ENCODE measurements around the gene KIF4A.
A peak's percentile ranks its signal among the peaks of the same experiment; 100 is the strongest.

Gene KIF4A

GRCh38 chrX:70444946-70445656, 155.2 kb downstream of the KIF4A start:
- no peak for DNase-seq

GRCh38 chrX:70445951-70446350, 156.0 kb downstream of the KIF4A start:
- no peak for DNase-seq

DNA sequence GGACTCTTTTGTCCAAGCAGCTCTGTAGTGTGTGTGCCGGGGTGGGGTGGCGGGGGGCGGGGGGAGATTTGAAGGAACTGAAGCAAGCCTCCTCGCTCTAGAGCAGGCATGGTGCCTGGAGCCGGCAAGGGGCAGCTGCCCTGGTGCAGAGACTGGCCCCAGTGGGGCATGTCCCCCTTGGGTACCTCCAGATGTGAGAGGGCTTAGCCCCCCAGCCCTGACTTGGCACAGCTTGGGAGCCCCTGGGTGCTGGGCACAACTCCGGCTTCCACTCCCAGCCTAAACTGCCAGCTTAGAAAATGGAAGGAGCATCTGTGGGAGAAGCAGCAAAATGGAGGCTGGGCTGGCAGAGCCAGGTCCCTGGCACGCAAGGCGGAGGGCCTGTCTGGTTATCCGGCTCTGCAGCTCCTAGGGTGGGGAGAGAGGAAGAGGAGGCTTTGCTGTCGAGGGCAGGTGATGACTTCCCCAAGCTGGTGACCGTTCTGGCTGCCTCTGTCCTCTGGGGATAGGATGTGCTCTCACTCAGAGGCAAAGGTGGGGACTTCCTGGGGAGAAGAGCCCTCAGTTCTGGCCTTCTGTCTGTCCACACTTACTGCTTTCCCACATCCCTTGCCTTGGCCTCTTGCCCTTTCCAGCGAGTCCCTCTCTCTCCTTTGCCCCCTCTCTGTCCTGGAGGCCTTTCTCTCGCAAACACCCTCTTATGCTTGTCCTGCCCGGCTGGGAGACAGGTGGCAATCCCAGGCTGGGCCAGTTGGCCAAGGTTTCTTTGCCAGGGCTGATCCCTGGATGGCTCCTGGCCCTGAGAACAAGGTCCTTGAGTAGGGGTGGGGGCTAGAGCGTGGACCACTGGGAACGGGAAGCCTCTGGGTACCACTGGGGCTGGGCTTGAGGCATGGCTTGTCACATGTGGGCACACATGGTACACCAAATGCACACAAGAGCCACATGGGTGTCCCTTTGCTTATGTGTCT, 156.8 kb downstream of the KIF4A start:
- no peak for DNase-seq

- DNase-seq, result no peak
Measured at GRCh38 chrX:70449457-70449966, 159.6 kb downstream of the KIF4A start.

GRCh38 chrX:70452143-70452733, 162.3 kb downstream of the KIF4A start:
- DNase-seq, result peak; percentile 57

GRCh38 chrX:70453024-70453618, 163.2 kb downstream of the KIF4A start:
- DNase-seq, result no peak

DNA sequence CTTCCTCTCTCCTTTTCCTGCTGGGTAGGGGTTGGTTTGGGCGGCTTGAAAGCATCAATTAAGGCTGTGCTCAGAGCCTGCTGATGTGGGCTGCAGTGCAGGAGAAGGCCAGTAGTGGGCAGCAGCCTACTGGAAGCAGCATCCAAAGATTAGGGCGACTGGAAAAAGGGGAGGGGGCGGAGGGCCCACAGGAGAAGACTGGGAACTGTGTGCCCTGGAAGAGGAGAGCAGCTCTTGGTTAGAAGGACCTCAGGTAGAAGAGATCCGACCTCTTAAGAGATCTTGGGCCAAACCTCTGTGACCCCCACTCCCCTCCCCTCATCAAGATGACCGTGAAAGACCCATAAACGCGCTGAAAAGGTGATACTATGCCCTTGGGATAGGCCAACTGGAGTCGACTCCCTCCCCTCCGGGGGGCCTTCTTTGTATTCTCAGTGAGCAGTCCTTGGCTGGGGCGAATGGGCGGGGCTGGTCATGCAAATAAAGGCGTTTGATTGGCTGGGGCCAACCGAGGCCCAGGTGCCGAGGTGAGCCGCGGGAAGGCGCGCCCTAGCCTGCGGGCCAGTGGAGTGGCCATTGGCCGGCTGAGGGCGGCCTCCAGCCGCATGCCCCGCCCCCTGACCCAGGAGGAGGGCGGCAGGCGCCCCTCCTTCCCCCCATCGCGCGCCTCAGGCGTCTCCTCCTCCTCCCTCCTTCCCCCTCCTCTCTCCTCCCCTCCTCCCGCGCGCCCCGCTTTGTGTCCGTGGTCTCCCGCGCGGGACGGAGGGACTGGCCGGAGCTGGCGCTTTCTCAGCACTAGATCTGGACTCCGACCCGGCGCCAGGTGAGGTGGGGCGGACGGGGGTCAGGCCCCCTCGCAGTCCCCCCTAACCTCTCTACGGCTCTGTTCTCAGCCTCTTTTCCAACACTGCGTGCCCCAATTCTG, 164.8 kb downstream of the KIF4A start:
- peak; percentile 74 for DNase-seq

- no peak for DNase-seq
Measured at GRCh38 chrX:70455366-70456202, 165.7 kb downstream of the KIF4A start.

GRCh38 chrX:70456256-70456655, 166.4 kb downstream of the KIF4A start:
- no peak for DNase-seq

GRCh38 chrX:70461026-70461425, 171.1 kb downstream of the KIF4A start:
- no peak for DNase-seq

DNA sequence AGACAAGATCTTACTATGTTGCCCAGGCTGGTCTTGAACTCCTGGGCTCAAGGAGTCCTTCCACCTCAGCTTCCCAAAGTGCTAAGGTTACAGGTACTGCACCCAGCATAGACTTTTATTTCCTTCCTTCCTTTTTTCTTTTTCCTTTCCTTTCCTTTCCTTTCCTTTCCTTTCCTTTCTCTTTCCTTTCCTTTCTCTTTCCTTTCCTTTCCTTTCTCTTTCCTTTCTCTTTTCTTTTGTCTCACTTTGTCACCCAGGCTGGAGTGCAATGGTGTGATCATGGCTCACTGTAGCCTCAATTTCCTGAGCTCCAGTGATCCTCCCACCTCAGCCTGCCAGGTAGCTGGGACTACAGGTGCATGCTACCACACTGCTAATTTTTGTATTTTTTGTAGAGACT, 174.1 kb downstream of the KIF4A start:
- no peak for DNase-seq

- no peak for DNase-seq
Measured at GRCh38 chrX:70466968-70467367, 177.1 kb downstream of the KIF4A start.

DNA sequence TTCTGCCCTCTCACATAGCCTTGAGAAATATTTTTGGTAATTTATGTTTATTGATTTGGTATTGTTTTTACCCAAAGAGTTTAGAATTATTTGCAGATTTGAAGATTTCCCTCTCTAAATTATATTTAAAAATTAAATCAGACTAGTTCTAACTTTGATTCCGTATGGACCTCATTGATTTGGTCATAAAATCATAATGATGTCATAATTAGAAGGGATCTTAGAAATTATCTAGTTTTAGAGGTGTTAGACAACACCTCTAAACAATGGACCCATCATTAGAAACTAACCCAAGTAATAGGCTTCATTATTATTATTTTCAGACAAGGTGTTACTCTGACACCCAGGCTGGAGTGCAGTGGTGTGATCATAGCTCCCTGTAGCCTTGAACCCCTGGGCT, 178.8 kb downstream of the KIF4A start:
- DNase-seq, result no peak

Measured in activated T-cell treated with anti-CD3 and anti-CD28 coated beads, Interleukin-2, amount 50 U/mL, for 1 hour (primary cell).